Ascending aorta (tissue), 2 donors: Measurements from ENCODE around the gene MINDY4. TPM values are rescaled to one million over a fixed set of nuclear protein-coding genes. Genes with fewer than 3 reads are reported as not detected.

ENCODE experiments used
- DNase-seq, 2 donors: peaks; one replicate each; pipeline ENCODE4 v3.0.0-alpha.2; 2019; ENCODE audit warnings: low spot score in 2 of 2
- H3K27ac ChIP-seq, 2 donors: fragments of 200-600 bp; sonication (generic); one replicate each; pipeline ENCODE4 v1.5.1; 2016 to 2017; ENCODE audit warnings: mild to moderate bottlenecking in 1 of 2
- H3K27me3 ChIP-seq: fragments of 200-600 bp; sonication (generic); one replicate; pipeline ENCODE4 v1.5.1; 2017
- H3K36me3 ChIP-seq, 2 donors: fragments of 200-600 bp; sonication (generic); one replicate each; pipeline ENCODE4 v1.5.1; 2016
- H3K4me1 ChIP-seq, 2 donors: fragments of 200-600 bp; sonication (generic); one replicate each; pipeline ENCODE4 v1.5.1; 2016 to 2017; ENCODE audit warnings: mild to moderate bottlenecking in 1 of 2
- H3K4me3 ChIP-seq, 2 donors: fragments of 200-600 bp; sonication (generic); one replicate each; pipeline ENCODE4 v1.5.1; 2016 to 2017; ENCODE audit warnings: mild to moderate bottlenecking in 1 of 2
- H3K9me3 ChIP-seq, 2 donors: fragments of 200-600 bp; sonication (generic); one replicate each; pipeline ENCODE4 v1.5.1; 2016
- intact Hi-C: fragments of 100-400 bp; cut with DNase I; formaldehyde crosslinking; loops from one replicate; pipeline ENCODE4 v1.15.1; 2023
- total RNA-seq: library from RNA; depleted of rRNA; stranded (reverse); fragments of >200 nt; gene quantifications from one replicate; pipeline ENCODE4 v1.1.0, GENCODE V29; 2016
- TF ChIP-seq, protein P1 (sequence below), 3 experiments: fragments of 200-600 bp in 2 of 3; fragments of 450-650 bp in 1 of 3; sonication (generic) in 2 of 3; IDR thresholded peaks; one replicate each; pipeline ENCODE4 v1.5.1; 2016 to 2019; ENCODE audit warnings: antibody characterized with exemption in 3 of 3, mild to moderate bottlenecking in 1 of 3, moderate library complexity in 1 of 3

MINDY4 gene
- total RNA-seq, 1 donor from 2014 or later = 6.0 TPM

DNA sequence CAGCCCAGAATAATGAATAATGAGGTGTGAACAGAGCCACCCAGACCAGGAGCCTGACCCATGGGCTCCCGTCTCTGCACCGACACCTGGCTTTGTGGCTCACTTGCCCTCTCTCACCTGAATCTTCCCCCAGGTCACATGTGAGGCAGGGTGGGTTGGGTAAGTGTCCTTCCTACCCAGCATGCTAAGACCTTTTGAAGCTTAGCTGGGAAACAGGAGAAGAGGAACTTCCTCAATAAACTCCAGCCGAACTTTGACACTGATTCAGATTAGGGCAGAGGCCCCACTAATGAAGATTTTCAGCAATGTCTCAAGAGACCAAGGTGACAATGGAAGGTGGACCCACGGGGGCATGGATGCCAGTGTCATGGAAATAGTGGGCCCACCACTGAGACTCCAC lies 93.9 kb downstream of the MINDY4 start:
- TF ChIP-seq, protein P1, sequence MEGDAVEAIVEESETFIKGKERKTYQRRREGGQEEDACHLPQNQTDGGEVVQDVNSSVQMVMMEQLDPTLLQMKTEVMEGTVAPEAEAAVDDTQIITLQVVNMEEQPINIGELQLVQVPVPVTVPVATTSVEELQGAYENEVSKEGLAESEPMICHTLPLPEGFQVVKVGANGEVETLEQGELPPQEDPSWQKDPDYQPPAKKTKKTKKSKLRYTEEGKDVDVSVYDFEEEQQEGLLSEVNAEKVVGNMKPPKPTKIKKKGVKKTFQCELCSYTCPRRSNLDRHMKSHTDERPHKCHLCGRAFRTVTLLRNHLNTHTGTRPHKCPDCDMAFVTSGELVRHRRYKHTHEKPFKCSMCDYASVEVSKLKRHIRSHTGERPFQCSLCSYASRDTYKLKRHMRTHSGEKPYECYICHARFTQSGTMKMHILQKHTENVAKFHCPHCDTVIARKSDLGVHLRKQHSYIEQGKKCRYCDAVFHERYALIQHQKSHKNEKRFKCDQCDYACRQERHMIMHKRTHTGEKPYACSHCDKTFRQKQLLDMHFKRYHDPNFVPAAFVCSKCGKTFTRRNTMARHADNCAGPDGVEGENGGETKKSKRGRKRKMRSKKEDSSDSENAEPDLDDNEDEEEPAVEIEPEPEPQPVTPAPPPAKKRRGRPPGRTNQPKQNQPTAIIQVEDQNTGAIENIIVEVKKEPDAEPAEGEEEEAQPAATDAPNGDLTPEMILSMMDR (IDR thresholded peaks at IDR 0.05) = no peak
- H3K27ac ChIP-seq = peak overlapping the region; percentile 65 to 66
- H3K4me3 ChIP-seq = no peak overlapping the region
- H3K27me3 ChIP-seq = no peaks in the 10 kb centered on the region
- H3K36me3 ChIP-seq = peaks cover 4 to 7% of the 10 kb centered on the region in 2 donors
- H3K9me3 ChIP-seq = no peaks in the 10 kb centered on the region
- DNase-seq = no peak
- peaks cover 12 to 28% of the 10 kb centered on the region in 2 donors for H3K4me1 ChIP-seq
- intact Hi-C loops = loop anchor here (2.0 kb wide), 1 partner anchor 24 kb away; no protein-coding TSS in a partner anchor

DNA sequence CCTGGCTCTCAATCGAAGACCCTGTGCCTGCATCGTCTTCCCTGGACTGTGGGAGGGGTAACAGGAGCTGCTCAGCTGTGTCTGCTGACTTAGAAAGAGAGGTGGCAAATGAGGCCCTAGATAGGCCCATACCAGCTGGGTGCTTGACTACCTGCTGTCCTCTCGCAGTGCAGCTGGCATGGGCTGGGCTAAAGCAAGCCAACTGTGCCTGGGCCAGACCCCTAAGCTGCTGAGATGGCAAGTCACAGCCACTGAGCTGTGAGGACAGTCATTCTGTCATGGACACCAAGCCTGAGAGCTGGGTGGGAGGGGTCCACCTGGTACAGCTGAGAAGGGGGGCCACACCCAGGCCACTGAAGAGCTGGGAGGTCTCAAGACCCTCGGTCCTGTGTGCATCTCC lies 94.6 kb downstream of the MINDY4 start:
- Histone ChIP-seq H3K36me3 (peaks cover 1 to 12% of the 10 kb centered on the region in 2 donors), H3K4me3 (no peak overlapping the region), H3K27me3 (no peaks in the 10 kb centered on the region), H3K9me3 (no peaks in the 10 kb centered on the region), H3K27ac (peak overlapping the region in 1 of 2 donors; percentile 39), H3K4me1 (peaks cover 14 to 30% of the 10 kb centered on the region in 2 donors)
- intact Hi-C loops = loop anchor here (2.0 kb wide), 1 partner anchor 23 kb away; no protein-coding TSS in a partner anchor
- no peak for DNase-seq
- TF ChIP-seq, protein P1 (IDR thresholded peaks at IDR 0.05) = no peak

DNA sequence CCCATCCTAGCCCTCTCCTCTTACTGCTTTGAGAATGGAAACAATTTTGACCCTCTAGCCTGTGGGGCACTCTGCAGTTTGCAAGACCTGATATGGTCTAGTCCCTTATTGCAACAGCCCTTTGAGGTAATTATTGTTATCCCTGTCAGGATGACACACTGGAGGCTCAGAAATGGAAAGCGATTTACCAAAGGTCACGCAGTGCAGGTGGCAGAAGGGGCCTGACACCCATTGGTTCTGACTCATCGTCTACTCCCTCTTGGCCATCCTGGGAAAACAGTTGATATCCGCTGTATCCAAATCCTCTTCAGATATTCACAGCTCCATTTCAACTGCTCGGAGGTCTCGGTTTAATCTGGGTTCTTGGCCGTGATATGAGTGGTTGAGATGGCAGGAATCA lies 95.7 kb downstream of the MINDY4 start:
- Histone ChIP-seq H3K36me3 (peaks cover 4 to 8% of the 10 kb centered on the region in 2 donors), H3K9me3 (no peaks in the 10 kb centered on the region), H3K4me3 (no peak overlapping the region), H3K27ac (no peak overlapping the region), H3K4me1 (peaks cover 14 to 30% of the 10 kb centered on the region in 2 donors), H3K27me3 (no peaks in the 10 kb centered on the region)
- DNase-seq = no peak
- TF ChIP-seq, protein P1 (IDR thresholded peaks at IDR 0.05) = no peak
- intact Hi-C loops = no loop called here

DNA sequence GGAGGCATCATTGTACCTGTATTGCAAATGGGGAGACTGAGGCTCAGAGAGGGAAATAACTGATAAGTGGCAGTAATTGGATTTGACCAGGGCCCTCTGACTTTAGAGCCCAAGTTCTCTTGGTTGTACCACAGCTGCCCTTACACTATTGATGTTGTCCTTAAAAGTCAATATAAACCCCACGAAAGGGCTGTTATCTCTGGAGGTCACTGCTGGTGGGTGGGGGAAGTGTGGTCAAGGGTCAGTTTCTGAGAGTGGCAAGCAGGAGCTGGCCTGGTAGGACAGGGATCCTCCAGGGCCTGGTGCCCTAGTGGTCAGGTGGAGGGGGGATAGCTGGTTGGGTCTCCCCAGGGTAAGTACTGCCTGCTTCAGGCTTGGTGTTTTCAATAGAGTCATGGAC lies 96.3 kb downstream of the MINDY4 start:
- TF ChIP-seq, protein P1 (IDR thresholded peaks at IDR 0.05) = no peak
- peaks cover 14 to 30% of the 10 kb centered on the region in 2 donors for H3K4me1 ChIP-seq
- no peak overlapping the region for H3K4me3 ChIP-seq
- intact Hi-C loops = no loop called here
- H3K27me3 ChIP-seq = no peaks in the 10 kb centered on the region
- DNase-seq = no peak
- H3K27ac ChIP-seq = no peak overlapping the region
- no peaks in the 10 kb centered on the region for H3K9me3 ChIP-seq
- peaks cover 9 to 13% of the 10 kb centered on the region in 2 donors for H3K36me3 ChIP-seq

DNA sequence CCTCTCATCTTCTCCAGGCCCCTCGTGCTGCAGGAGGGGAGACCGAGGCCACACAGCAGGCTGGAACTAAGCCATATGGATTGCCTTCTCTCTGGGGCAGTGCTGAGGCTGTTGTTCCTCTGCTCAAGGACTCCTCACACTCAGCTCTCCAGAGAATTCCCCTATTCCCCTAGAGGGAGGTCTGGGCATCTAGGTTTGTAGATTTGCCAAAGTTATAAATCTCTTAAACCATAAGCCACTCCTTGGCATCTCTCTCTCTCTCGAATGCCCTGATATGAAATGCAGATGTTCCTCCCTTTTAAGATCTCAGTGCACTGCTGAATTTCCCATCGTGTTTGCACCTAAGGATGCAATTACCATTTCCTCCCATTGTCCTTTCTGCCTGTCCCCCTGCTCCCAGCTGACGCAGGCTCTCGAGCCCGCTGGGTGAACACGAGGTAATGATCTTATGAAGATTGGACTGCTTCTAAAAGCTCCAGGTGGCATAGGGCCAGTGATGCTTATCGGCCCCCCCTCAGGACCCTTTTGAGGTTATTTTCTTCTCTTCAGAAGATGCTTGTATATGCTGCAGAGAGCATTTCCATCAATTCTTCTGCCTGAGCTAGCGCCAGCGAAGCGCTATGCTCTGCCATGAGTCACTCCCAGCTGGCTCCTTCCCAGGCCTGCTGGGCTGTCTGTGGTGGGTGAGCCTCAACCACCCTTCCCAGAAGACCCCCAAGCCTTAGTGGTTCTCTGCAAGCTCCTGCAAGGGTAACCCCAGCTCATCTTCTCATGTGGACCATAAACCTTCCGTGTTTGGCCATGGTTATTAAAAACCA lies 98.8 kb downstream of the MINDY4 start:
- TF ChIP-seq, protein P1 (IDR thresholded peaks at IDR 0.05) = no peak
- H3K9me3 ChIP-seq = no peaks in the 10 kb centered on the region
- intact Hi-C loops = no loop called here
- H3K27ac ChIP-seq = no peak overlapping the region
- no peak for DNase-seq
- H3K4me3 ChIP-seq = no peak overlapping the region
- peaks cover 30 to 35% of the 10 kb centered on the region in 2 donors for H3K36me3 ChIP-seq
- H3K4me1 ChIP-seq = peaks cover 3 to 6% of the 10 kb centered on the region in 2 donors
- no peaks in the 10 kb centered on the region for H3K27me3 ChIP-seq
